OCI-LY1 (cell line): Measurements from ENCODE around the gene PPP2R5C.

Experiments used
- EZH2 ChIP-seq: fragments of 200-600 bp; sonication (generic), shearing (Covaris generic); IDR thresholded peaks from 2 replicates; pipeline ENCODE4 v1.8.0; 2017; ENCODE audit warnings: borderline replicate concordance, mixed run types, mild to moderate bottlenecking, antibody characterized with exemption, low read length, moderate library complexity, mixed read lengths
- TF ChIP-seq, protein P1 (sequence below): fragments of 200-600 bp; sonication (generic), shearing (Covaris generic); IDR thresholded peaks from 2 replicates; pipeline ENCODE4 v1.5.1; 2017; ENCODE audit warnings: mild to moderate bottlenecking, antibody characterized with exemption, low read length, moderate library complexity, mixed read lengths

DNA sequence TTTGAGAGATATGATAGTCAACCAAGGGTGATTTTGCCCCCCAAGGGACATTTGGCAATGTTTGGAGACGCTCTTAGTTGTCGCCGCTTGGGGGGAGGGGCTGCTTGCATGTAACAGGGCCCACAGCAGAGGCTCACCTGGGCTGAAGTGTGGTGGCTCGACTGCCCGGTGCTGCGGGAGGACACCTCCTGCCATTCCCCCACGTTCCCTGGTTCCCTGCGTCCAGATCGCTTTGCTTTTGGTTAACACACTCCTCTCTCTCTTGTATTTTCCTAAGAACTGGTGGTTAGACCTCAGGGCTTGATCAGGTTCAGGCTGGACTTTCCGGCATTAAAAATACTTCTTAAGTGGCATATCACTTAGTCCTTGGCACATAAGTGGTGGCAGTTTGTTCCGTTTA is 18.9 kb downstream of the PPP2R5C start:
- TF ChIP-seq, protein P1, sequence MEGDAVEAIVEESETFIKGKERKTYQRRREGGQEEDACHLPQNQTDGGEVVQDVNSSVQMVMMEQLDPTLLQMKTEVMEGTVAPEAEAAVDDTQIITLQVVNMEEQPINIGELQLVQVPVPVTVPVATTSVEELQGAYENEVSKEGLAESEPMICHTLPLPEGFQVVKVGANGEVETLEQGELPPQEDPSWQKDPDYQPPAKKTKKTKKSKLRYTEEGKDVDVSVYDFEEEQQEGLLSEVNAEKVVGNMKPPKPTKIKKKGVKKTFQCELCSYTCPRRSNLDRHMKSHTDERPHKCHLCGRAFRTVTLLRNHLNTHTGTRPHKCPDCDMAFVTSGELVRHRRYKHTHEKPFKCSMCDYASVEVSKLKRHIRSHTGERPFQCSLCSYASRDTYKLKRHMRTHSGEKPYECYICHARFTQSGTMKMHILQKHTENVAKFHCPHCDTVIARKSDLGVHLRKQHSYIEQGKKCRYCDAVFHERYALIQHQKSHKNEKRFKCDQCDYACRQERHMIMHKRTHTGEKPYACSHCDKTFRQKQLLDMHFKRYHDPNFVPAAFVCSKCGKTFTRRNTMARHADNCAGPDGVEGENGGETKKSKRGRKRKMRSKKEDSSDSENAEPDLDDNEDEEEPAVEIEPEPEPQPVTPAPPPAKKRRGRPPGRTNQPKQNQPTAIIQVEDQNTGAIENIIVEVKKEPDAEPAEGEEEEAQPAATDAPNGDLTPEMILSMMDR, result no peak
- no peak for TF ChIP-seq EZH2
